HG02840 (cell line): ENCODE results near the gene TBX18.

ENCODE experiments used
- ATAC-seq: cut with Tn5 transposase; IDR thresholded peaks from one replicate; pipeline ENCODE4 v1.9.1; 2021; ENCODE audit warnings: mild to moderate bottlenecking, moderate library complexity, moderate number of reproducible peaks; ENCODE audit not compliant: unreplicated experiment, low FRiP score

Gene TBX18

DNA sequence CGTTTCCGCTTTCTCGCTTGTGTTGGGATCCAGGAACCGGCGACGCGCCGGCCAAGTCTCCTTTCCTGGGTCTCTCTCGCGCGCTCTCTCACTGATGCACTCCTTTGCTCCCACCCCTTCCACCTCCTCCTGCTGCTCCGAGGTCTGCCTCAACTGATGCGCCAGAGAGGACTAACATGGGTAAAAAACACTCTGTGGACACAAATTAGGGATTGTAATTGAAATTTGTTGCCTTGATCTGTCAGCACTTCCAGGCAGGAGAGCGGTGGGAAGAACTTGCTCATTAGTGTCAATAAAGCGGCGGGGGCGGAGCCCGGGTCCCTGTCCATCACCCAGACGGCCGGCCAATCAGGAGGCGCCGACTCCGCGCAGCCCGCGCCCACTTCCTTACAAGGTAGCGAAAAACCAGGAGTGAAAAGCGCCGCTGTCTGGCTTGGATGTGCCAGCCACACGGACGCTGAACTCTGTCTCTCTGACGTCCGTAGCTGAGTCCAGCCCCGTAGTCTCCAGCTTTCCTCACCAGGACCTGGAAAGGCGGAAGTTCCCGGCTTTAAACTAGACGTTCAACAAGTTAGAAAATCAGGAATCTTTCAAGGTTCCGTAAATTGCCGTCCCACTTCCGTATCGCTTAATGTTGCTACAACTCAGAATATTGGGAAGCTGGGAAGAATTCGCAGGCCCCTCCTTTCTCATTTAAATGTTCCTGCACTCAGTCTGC lies at the start of gene TBX18:
TBX18 (minus strand) TSS at position 267 of the 718 bp plus-strand sequence. CDS start 417 bp downstream, outside the sequence.
- ATAC-seq = no peak

GRCh38 chr6:84811351-84811750 lies 47.0 kb upstream of the TBX18 start:
- no peak for ATAC-seq

- no peak for ATAC-seq
Observed at GRCh38 chr6:84809455-84809854, 45.1 kb upstream of the TBX18 start.

DNA sequence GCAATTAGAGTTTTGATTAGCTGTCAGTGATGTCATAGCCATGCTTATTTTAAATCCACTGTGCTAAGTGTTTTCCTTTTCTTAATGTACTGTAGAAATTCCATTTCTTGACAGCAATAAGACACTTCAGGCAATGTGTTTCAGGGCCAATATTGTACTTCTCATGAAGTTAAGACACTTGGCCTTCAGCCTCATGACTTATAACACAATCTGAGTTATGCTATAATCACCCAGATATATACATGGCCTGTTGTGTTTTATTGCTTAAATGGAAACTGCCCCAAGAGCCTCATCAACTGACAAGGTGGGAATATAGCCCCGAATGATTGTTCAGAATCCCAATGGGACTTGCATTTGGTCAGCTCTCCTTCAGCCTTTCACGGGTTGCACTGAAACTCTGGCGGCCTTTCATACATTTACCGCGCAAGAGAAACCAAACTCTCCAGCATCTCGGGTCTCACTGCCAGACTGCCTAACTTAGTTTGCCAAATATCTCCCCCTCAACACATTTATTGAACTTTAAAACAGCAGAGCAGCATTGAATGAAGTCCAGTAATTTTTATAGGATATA lies 44.2 kb upstream of the TBX18 start:
- ATAC-seq = no peak

DNA sequence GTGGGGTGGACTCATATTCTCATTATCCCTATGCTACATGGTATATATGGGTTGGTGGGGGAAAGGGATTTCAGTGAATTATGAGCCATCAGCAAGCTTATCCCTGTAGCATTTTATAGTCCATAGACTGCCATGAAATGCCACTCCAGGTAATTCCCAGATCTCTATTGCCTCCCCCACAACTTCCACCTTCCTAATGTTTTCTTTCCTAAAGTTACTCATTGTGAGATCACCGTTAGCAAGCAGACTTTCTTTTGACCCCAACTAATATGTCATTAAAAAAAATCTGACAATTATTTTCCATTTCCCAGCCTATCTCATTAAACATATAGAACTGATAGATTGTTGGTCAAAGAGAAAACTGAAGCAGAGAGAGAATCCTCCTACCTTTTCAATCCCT lies 40.7 kb upstream of the TBX18 start:
- no peak for ATAC-seq

DNA sequence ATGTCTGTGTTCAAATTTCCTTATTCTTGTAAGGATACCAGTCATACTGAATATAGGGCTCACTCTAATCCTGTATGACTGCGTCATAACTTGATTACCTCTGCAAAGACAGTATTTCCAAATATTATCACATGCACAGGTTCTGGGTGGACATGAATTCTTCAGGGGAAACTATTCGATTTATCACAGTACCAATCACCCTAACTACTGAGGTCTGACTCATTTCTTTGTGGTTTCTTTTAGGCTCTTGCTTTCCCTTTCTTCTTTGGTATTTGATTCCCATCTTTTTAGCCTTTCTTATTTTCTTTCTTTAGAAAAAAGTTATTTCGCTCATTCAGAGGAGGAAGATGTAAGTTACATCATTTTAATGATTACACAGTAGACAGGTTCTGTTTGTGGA lies 40.3 kb upstream of the TBX18 start:
- no peak for ATAC-seq

DNA sequence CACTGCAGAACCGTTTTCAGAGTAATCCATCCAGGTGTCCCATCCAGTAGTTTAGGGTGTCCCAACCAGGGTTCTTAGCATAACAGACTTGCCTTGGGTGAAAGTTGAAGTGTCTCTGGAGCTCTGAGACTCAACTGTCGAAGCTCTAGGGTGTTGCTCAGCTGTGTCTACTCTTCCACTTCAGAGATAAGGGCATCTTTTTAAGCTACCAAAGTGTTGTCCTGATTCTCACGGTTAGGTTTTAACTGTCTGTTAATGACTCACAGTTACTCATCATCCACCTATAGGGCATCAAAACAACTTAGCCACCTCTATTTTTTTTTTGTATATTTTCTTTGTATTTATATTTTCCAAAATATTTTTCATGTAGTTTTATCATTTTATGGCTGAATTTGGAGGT lies 36.9 kb upstream of the TBX18 start:
- ATAC-seq = no peak

DNA sequence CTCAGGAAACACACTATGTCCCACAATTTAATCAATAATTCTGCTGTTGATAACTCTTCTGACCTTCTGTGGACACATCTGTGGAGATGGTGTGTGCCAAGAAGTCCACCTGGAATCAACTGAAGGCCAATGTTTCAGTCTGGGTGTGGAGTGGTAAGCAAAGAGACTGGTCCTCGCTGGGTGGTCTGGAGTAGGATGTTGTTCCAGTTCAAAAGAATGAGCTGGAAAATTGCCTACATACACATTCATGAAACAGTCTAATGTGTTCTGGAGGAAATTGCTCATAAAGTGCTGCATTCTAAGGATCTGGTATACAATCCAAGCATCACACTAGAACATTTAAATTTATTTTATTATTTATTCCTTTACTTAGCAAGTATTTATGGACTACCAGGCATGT lies 33.9 kb upstream of the TBX18 start:
- ATAC-seq = no peak

DNA sequence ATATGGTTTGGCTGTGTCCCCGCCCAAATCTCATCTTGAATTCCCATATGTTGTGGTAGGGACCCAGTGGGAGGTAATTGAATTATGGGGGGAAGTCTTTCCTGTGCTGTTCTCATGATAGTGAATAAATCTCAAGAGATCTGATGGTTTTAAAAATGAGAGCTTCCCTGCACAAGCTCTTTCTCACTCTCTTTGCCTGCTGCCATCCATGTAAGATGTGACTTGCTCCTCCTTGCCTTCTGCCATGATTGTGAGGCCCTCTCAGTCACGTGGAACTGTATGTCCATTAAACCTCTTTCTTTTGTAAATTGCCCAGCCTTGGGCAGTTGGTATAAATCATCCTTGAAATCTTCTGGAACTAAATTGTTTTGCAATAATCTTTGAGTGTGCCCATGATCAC lies 31.9 kb upstream of the TBX18 start:
- ATAC-seq = no peak

DNA sequence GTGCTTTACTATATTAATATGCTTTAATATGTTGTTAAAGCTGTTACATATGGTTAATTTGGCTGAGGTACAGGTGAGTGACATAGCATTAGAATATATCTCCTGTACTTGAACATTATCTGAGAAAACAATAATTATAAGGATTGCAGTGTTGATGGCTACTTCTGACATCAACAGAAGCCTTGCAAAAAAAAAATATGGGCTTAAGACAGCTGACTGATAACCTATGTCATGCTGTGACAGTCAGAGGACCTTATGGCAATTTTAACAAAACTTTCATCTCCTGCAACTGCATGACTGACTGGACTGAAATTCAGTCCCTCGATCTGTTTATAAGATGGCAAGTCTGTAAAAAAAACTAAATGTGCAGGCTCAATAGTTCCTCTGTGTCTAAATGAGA lies 27.5 kb upstream of the TBX18 start:
- ATAC-seq = no peak

DNA sequence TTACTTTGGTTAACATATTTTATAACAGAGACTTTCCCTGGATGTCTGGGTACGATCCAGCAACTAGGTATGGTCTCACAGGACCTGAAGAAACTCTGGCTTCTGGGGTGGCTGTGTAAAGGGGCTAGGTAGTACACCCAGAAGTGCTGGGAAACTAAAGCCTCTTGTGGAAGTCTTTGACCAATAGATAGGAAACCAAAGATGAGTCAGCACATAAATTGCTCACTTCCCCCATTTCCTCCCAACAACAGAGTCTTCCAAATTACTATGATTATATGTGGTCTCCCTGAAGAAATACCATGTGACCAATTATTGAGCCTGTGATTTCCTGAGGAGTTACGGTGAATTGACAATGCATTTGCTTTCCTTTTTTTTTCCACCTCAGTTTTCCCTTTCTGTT lies 26.8 kb upstream of the TBX18 start:
- ATAC-seq = no peak

DNA sequence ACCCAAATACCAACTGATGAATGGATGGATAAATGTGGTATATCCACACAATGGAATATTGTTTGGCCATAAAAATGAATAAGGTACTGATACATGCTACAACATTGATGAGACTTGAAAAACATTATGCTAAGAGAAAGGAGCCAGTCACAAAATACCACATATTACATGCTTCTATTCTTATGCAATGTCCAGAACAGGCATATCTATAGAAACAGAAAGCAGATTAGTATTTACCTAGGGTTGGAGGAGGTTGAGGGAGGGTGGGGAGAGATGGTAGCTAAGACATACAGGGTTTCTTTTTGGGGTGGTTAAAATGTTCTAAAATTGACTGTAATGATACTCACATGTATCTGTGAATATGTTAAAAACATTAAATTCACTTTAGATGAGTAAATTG lies 24.8 kb upstream of the TBX18 start:
- ATAC-seq = no peak

DNA sequence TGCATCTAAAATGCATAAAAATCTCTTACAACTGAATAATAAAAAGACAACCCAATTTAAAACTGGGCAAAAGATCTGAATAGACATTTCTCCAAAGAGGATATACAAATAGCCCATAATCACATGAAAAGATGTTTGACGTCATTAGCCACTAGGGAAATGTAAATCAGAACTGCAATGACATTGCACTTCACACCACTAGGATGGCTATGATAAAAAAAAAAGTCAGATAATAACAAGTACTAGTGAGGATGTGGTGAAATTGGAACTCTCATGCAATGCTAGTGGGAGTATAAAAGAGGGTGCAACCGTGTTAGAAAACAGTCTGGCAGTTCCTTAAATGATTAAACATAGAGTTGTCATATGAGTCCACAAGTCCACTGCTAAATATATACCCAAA lies 24.3 kb upstream of the TBX18 start:
- ATAC-seq = no peak

DNA sequence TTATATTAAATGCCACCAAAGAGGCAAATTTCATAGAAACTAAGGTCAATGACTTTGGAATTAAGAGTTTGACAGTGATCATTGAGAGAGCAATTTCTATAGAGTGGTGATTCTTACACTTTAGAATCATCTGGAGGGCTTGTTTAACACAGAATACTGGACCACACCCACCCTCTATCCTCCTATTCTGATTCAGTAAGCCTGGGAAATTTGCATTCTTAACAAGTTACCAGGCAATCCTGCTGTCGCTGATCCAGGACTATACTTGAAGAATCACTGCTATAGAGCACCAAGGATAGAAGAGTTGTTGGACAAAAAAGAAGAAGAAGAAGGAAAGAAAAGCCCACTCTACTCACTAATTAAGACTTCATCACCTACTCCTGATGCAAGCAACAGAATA lies 21.3 kb upstream of the TBX18 start:
- ATAC-seq = no peak

- no peak for ATAC-seq
Observed at GRCh38 chr6:84779917-84780316, 15.5 kb upstream of the TBX18 start.

- no peak for ATAC-seq
Observed at GRCh38 chr6:84779380-84779779, 15.0 kb upstream of the TBX18 start.

GRCh38 chr6:84777888-84778287 lies 13.5 kb upstream of the TBX18 start:
- ATAC-seq = no peak

DNA sequence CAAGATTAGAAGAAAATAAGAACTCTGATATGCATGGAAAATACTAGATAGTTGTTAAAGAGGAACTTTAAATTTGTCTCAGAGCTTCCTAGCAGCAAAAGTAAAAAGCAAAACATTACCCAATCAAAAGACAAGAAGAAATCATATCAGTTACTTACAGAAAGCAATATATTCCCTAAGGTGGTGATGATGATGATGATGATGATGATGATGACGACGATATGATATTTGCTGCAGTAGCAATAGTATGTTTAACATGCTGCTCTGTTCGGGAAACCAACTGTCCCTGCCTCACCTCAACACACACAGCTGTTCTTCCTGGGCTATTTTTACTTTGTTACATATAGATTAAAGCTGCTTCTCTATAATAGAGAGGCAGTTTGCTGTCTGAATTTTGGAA lies 12.0 kb upstream of the TBX18 start:
- no peak for ATAC-seq

GRCh38 chr6:84775751-84776150 lies 11.4 kb upstream of the TBX18 start:
- ATAC-seq = no peak

DNA sequence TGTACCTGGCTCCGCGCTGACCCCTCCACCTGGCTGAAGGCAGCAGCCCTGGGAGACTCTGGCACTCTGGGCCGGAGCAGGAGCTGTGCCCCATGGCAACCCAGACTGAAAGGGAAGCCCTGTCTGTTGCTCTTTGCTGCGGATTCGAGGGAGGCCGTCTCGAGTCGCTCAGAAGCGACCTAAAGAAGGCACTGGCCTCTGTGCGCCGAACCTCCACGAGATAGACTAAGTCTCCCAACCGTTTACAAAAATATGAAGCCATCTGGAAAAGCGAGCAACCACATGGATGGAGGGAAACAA lies 10.5 kb upstream of the TBX18 start:
- ATAC-seq = no peak

- no peak for ATAC-seq
Observed at GRCh38 chr6:84774157-84774984, 10.0 kb upstream of the TBX18 start.
